Stimulated activated naive B cell treated with anti-CD40 and anti-IgM and Interleukin-4, amounts not matched to agents 10 μg/mL and 1 μg/mL and 100 μg/mL, for 72 hours (primary cell): ENCODE results near the gene CDC14A.

Experiments used
- ATAC-seq, 2 donors: fragments of 150-1000 bp; cut with Tn5 transposase; replicated peaks; 2 replicates each; pipeline ENCODE4 v1.10.0; 2021; ENCODE audit warnings: moderate library complexity in 1 of 2
- DNase-seq: peaks from one replicate; pipeline ENCODE4 v3.0.0; 2021
- H3K27ac Mint-ChIP-seq: one replicate; pipeline ENCODE4 v1.8.0; 2022; ENCODE audit warnings: mild to moderate bottlenecking, mixed read lengths
- H3K27me3 Mint-ChIP-seq, 2 donors: one replicate each; pipeline ENCODE4 v1.8.0; 2022; ENCODE audit warnings: mixed read lengths in 2 of 2
- H3K36me3 Mint-ChIP-seq, 2 donors: one replicate each; pipeline ENCODE4 v1.8.0; 2022; ENCODE audit warnings: mixed read lengths in 2 of 2, mild to moderate bottlenecking in 1 of 2
- H3K4me1 Mint-ChIP-seq, 2 donors: one replicate each; pipeline ENCODE4 v1.8.0; 2022; ENCODE audit warnings: mixed read lengths in 2 of 2, mild to moderate bottlenecking in 1 of 2
- H3K4me3 Mint-ChIP-seq, 2 donors: one replicate each; pipeline ENCODE4 v1.8.0; 2022; ENCODE audit warnings: mild to moderate bottlenecking in 2 of 2, mixed read lengths in 2 of 2, moderate library complexity in 1 of 2
- H3K9me3 Mint-ChIP-seq, 2 donors: one replicate each; pipeline ENCODE4 v1.8.0; 2022; ENCODE audit warnings: mixed read lengths in 2 of 2, mild to moderate bottlenecking in 1 of 2

The CDC14A gene

DNA sequence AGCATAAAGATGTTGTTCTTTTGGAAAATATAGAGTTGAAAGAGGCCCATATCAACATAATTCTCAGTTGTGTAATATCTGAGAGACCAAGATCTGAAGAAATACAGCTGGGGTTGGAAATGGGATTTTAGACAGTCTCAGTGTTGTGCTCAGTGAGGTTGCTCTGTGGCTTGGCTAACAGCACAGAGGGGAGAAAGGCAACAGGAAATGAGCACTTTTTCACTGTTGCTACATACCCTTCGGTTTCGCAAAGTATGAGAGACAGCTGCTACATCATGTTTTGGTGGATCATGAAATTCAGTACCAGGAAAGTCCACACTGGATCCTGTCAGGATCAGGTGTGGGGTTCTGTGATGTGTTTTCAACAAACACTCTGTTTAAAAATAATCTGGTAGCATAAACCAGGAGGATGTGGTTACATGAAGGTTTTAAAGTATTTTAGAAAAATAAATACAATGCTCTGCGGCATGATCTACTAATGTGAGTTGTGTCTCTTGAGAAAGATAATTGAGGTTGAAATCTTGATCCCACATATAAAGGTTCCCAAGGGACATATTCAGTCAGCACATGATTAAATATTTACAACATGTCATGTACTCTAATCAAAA lies 178.7 kb downstream of the CDC14A start:
- H3K27ac Mint-ChIP-seq: no peak overlapping the region
- H3K4me1 Mint-ChIP-seq: peaks cover 10 to 11% of the 10 kb centered on the region in 2 donors
- DNase-seq: no peak
- H3K4me3 Mint-ChIP-seq: no peak overlapping the region
- H3K36me3 Mint-ChIP-seq: no peaks in the 10 kb centered on the region
- H3K9me3 Mint-ChIP-seq: peaks cover 0 to 2% of the 10 kb centered on the region in 2 donors
- peaks cover 22 to 36% of the 10 kb centered on the region in 2 donors for H3K27me3 Mint-ChIP-seq
- peak; percentile 27 to 48 for ATAC-seq

DNA sequence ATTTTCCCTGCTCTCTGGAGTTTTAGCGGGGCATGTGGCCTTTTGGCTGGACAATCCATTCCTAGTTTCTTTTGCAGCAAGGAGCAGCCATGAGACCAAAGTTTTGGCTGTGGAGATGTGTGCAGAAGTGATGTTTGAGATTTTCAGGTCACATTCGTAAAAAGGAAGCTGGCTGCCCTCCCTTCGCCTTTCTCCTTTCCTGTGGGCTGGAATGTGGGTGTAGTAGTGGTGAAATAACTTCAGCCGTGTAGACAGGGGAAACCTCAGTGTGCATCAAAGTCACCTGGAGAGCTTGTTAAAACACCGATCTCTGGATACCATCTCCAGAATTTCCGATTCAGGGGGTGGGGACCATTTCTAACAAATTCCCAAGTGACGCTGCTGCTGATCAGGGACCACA lies 180.3 kb downstream of the CDC14A start:
- Mint-ChIP-seq H3K36me3 (no peaks in the 10 kb centered on the region), H3K27me3 (peaks cover 31 to 49% of the 10 kb centered on the region in 2 donors), H3K4me1 (peaks cover 10 to 15% of the 10 kb centered on the region in 2 donors), H3K9me3 (no peaks in the 10 kb centered on the region), H3K4me3 (no peak overlapping the region), H3K27ac (no peak overlapping the region)
- ATAC-seq: no peak
- DNase-seq: no peak

DNA sequence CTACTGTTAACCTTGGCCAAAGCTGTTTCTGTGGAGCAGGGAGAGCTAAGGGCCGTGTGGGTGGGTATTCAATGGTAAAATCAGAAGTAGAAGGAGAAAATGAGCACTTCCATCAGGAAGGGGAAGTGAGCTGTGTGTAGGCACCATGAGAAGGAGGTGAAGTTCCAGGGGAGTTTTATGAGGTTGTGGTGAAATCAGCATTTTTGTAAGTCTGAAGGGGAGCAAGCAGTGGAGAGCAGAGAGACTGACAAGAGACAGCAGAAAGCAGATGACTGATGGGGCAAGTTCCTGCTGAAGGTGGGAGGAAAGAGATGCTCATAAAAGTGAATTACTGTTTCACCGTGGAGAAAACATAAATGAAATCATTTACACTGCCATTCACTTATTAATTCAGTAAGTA lies 183.0 kb downstream of the CDC14A start:
- Mint-ChIP-seq H3K4me1 (peaks cover 20 to 25% of the 10 kb centered on the region in 2 donors), H3K9me3 (no peaks in the 10 kb centered on the region), H3K27ac (no peak overlapping the region), H3K4me3 (no peak overlapping the region), H3K27me3 (peaks cover 41 to 71% of the 10 kb centered on the region in 2 donors), H3K36me3 (no peaks in the 10 kb centered on the region)
- DNase-seq (no peak), ATAC-seq (peak; percentile 44 to 62)

DNA sequence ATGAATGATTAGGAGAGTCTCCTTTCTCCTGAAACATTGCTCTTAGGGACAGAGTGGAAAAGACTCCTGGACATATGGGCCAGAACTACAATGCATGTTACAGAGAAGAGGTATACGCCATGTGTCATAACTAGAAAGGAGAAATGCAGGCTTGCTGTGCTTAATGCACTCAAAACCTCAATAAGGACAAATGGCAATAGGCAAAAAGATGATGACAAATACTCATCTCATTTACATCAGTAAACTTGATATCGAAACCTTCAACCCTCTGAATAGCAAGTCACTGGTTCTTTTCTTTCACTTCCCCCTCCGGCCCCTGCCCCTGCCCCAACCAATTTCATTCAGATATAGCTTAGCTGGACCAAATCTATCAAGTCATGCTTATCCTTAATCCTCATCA lies 183.7 kb downstream of the CDC14A start:
- H3K36me3 Mint-ChIP-seq: no peaks in the 10 kb centered on the region
- peaks cover 44 to 75% of the 10 kb centered on the region in 2 donors for H3K27me3 Mint-ChIP-seq
- H3K27ac Mint-ChIP-seq: no peak overlapping the region
- ATAC-seq: peak; percentile 64 to 68
- H3K4me3 Mint-ChIP-seq: no peak overlapping the region
- H3K9me3 Mint-ChIP-seq: no peaks in the 10 kb centered on the region
- peaks cover 20 to 25% of the 10 kb centered on the region in 2 donors for H3K4me1 Mint-ChIP-seq
- no peak for DNase-seq

DNA sequence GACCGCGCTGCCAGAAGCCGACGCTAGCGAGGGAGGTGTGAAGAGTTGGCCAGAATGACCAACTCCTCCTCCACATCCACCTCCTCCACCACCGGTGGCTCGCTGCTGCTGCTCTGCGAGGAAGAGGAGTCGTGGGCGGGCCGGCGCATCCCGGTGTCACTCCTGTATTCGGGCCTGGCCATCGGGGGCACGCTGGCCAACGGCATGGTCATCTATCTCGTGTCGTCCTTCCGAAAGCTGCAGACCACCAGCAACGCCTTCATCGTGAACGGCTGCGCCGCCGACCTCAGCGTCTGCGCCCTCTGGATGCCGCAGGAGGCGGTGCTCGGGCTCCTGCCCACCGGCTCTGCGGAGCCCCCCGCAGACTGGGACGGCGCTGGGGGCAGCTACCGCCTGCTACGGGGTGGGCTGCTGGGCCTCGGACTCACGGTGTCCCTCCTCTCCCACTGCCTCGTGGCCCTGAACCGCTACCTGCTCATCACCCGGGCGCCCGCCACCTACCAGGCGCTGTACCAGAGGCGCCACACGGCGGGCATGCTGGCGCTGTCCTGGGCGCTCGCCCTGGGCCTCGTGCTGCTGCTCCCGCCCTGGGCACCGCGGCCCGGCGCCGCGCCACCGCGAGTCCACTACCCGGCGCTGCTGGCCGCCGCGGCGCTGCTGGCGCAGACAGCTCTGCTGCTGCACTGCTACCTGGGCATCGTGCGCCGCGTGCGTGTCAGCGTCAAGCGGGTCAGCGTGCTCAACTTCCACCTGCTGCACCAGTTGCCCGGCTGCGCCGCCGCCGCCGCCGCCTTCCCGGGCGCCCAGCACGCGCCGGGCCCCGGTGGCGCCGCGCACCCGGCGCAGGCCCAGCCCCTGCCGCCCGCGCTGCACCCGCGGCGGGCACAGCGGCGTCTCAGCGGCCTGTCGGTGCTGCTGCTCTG lies 186.9 kb downstream of the CDC14A start:
- no peaks in the 10 kb centered on the region for H3K36me3 Mint-ChIP-seq
- H3K4me1 Mint-ChIP-seq: peaks cover 18 to 25% of the 10 kb centered on the region in 2 donors
- H3K4me3 Mint-ChIP-seq: peak overlapping the region in 1 of 2 donors; percentile 80
- DNase-seq: no peak
- H3K9me3 Mint-ChIP-seq: no peaks in the 10 kb centered on the region
- H3K27me3 Mint-ChIP-seq: peaks cover 43 to 75% of the 10 kb centered on the region in 2 donors
- no peak overlapping the region for H3K27ac Mint-ChIP-seq
- peak; percentile 31 to 44 for ATAC-seq

DNA sequence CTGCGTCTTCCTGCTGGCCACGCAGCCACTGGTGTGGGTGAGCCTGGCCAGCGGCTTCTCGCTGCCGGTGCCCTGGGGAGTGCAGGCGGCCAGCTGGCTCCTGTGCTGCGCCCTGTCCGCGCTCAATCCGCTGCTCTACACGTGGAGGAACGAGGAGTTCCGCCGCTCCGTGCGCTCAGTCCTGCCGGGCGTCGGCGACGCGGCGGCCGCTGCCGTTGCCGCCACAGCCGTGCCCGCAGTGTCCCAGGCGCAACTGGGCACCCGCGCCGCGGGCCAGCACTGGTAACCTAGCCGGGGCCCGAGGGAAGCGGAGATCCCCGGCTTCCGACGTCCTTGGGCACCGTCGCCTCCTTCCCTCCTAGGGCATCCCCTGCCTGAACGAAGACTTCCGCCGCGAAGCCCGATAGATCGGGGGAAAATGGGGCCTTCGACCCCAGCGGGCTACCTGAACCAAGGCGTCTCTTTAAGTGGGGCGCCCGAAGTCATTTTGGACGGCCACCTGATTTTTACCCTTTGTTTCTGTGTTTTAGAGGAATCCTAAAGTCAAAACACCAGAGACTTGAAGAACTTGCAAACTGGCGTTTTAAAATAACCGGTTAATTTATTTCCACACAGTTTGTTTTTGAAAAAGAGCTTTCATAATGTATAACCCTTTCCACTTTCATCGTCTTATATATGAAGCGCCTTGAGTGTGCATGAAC lies 187.7 kb downstream of the CDC14A start:
- H3K27ac Mint-ChIP-seq: no peak overlapping the region
- H3K36me3 Mint-ChIP-seq: no peaks in the 10 kb centered on the region
- H3K4me3 Mint-ChIP-seq: peak overlapping the region; percentile 42 to 80
- H3K4me1 Mint-ChIP-seq: peaks cover 15 to 22% of the 10 kb centered on the region in 2 donors
- no peaks in the 10 kb centered on the region for H3K9me3 Mint-ChIP-seq
- H3K27me3 Mint-ChIP-seq: peaks cover 43 to 69% of the 10 kb centered on the region in 2 donors
- ATAC-seq (peak; percentile 10 to 26), DNase-seq (no peak)

DNA sequence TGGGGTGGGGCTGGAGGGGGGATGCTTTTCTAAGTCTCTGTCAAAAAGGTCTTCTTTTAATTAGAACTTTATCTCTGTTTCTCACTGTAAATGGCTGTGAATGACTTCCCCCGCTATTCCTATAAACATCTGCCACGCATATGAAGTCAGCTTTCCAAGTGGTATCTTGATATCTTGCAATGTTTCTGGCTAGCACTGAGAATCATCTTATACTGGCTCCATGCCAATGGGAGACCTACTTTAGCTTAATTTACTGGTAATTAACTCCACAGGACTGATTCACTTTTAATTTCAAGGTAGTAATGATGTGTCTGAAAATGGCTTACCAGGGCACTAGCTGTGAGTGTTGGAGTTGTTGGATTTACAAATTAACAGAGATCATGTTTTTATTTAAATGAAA lies 190.0 kb downstream of the CDC14A start:
- peaks cover 33 to 62% of the 10 kb centered on the region in 2 donors for H3K27me3 Mint-ChIP-seq
- H3K4me3 Mint-ChIP-seq: no peak overlapping the region
- no peaks in the 10 kb centered on the region for H3K36me3 Mint-ChIP-seq
- H3K4me1 Mint-ChIP-seq: peaks cover 5 to 16% of the 10 kb centered on the region in 2 donors
- ATAC-seq (no peak), DNase-seq (no peak)
- no peak overlapping the region for H3K27ac Mint-ChIP-seq
- H3K9me3 Mint-ChIP-seq: no peaks in the 10 kb centered on the region

DNA sequence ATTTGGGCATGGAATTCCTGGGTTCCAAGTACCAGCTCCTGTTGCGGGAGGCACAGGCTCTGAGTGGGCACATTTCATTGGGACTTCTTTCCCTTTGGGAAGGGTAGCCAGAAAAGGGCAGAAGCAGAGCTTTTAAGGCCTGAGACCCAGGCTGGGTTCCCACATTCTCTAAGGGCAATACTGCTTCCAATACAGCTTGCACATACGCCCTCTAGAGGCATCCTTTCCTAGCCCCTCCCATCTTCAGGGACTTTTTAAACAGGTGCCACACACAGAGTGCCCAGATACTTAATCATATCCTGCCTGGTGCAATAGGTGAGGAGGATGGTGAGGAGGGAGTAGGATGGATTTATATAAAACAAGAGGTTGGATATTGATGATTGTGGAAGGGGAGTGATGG lies 191.3 kb downstream of the CDC14A start:
- Mint-ChIP-seq H3K4me1 (peaks cover 3 to 10% of the 10 kb centered on the region in 2 donors), H3K27me3 (peaks cover 23 to 49% of the 10 kb centered on the region in 2 donors), H3K27ac (no peak overlapping the region), H3K36me3 (no peaks in the 10 kb centered on the region), H3K9me3 (no peaks in the 10 kb centered on the region), H3K4me3 (no peak overlapping the region)
- ATAC-seq (peak; percentile 47 to 55), DNase-seq (no peak)

DNA sequence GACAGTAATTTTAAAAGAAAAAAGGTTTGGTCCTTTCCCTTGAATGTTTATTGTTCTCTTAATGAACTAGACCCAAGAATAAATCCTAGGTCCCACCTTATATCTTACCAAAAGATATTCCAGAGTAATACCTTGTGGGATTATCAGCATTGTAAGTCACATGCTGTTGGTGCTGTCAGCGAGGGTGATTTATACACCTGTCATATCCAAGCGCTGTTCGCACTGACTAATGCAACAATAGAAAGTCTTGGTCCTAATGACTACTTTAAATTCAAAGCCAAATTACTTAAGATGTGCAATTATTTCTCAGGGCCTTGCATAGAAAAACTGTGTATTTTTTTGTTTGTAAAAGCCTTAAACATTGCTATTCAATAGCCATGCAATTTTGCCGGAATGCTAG lies 192.5 kb downstream of the CDC14A start:
- Mint-ChIP-seq H3K27me3 (peaks cover 26 to 49% of the 10 kb centered on the region in 2 donors), H3K36me3 (no peaks in the 10 kb centered on the region), H3K4me3 (no peak overlapping the region), H3K27ac (no peak overlapping the region), H3K4me1 (peaks cover 0 to 6% of the 10 kb centered on the region in 2 donors), H3K9me3 (no peaks in the 10 kb centered on the region)
- DNase-seq (no peak), ATAC-seq (no peak)

DNA sequence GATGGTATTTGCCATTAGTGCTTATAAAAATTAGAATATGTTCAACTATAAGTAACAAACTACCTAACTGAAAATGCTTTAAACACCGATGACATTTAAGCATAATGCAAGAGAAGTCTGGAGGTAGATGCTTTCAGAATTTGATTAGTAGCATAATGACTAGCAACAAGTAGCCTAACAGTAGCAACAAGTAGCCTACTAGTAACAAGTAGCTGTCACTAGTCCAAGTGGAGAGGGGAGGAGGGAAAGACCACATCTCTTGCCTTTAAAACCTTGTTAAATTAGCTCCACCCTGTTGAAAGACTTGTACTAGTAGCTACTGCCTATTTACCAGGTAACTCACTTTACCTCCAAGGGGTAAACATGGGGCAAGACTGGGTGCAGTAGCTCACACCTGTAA lies 193.5 kb downstream of the CDC14A start:
- Mint-ChIP-seq H3K4me1 (no peaks in the 10 kb centered on the region), H3K36me3 (no peaks in the 10 kb centered on the region), H3K4me3 (no peak overlapping the region), H3K27ac (no peak overlapping the region), H3K27me3 (peaks cover 21 to 50% of the 10 kb centered on the region in 2 donors), H3K9me3 (peaks cover 4% of the 10 kb centered on the region in 2 donors)
- DNase-seq: no peak
- no peak for ATAC-seq

DNA sequence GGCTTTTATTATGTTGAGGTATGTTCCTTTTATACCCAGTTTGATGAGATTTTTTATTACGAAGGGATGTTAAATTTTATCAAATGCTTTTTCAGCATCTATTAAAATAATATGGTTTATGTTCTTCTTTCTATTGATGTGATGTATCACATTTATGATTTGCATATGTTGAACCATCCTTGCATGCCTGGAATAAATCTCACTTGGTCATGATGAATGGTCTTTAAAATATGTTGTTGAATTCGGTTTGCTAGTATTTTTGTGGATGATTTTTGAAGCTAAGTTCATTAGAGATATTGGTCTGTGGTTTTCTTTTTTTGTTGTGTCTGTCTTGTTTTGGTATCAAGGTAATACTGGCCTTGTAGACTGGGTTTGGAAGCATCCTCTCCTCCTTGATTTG lies 199.7 kb downstream of the CDC14A start:
- Mint-ChIP-seq H3K27ac (no peak overlapping the region), H3K4me1 (no peaks in the 10 kb centered on the region), H3K36me3 (peaks cover 6 to 11% of the 10 kb centered on the region in 2 donors), H3K9me3 (peaks cover 24 to 35% of the 10 kb centered on the region in 2 donors), H3K4me3 (no peak overlapping the region), H3K27me3 (peaks cover 16 to 23% of the 10 kb centered on the region in 2 donors)
- no peak for ATAC-seq
- DNase-seq: no peak

DNA sequence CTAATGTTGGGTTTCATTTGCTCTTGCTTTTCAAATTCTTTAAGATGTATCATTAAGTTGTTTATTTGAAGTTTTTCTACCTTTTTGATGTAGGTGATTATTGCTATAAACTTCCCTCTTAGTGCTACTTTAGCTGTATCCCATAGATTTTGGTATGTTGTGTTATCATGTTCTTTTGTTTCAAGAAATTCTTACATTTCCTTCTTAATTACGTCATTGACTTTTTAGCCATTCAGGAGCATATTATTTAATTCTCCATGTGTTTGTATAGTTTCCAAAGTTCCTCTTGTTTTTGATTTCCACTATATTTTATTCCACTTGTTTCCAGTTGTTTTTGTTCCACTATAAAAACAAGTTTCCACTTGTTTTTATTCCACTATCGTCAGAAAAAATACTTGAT lies 200.6 kb downstream of the CDC14A start:
- Mint-ChIP-seq H3K27ac (no peak overlapping the region), H3K36me3 (peaks cover 6 to 11% of the 10 kb centered on the region in 2 donors), H3K9me3 (peaks cover 30 to 36% of the 10 kb centered on the region in 2 donors), H3K27me3 (peaks cover 16 to 23% of the 10 kb centered on the region in 2 donors), H3K4me3 (no peak overlapping the region), H3K4me1 (no peaks in the 10 kb centered on the region)
- DNase-seq: no peak
- ATAC-seq: no peak

DNA sequence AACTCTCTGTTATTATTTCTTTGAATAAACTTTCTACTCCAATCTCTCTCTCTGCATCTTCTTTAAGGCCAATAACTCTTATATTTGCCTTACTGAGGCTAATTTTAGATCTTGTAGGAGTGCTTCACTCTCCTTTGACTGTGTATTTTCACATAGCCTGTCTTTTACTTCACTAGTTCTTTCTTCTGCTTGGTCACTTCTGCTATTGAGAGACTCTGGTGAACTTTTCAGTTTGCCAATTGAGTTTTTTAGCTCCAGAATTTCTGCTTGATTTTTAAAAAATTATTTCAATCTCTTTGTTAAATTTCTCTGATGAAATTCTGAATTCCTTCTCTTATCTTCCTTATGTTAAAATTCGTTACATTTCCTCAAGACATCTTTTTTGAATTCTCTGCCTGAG lies 203.9 kb downstream of the CDC14A start:
- no peaks in the 10 kb centered on the region for H3K4me1 Mint-ChIP-seq
- no peak overlapping the region for H3K4me3 Mint-ChIP-seq
- H3K27ac Mint-ChIP-seq: no peak overlapping the region
- H3K27me3 Mint-ChIP-seq: peaks cover 11 to 13% of the 10 kb centered on the region in 2 donors
- DNase-seq (no peak), ATAC-seq (no peak)
- peaks cover 6 to 11% of the 10 kb centered on the region in 2 donors for H3K36me3 Mint-ChIP-seq
- H3K9me3 Mint-ChIP-seq: peaks cover 29 to 33% of the 10 kb centered on the region in 2 donors

DNA sequence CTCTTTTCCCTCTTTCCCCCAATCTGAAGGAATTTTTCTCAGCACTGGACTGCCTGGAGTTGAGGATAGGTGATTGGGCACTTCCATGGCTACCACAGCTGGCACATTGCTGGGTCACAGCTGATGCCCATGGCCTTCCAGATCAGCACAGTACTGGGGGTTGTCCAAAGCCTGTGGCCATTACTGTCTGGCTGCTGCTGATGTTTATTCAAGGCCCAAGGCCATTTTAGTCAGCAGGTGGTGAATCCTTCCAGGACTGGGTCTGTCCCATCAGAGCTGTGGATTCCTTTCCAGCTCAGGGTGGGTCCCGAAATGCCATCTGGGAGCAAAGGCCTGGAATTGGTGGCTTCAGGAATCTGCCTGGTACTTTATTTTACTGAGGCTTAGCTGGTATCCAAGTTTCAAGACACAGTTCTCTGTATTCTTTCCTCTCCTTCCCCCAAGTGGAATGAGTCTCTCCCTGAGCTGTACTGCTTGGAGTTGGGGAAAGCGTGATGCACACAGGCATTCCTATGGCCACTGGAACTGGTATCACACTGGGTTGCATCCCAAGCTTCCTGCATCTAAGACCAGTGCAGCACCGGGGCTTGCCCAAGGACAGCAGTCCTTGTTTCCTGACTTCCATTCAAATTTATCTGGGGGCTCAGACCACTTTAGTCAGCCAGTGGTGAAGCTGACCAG lies 204.8 kb downstream of the CDC14A start:
- H3K4me3 Mint-ChIP-seq: no peak overlapping the region
- H3K36me3 Mint-ChIP-seq: peaks cover 5 to 10% of the 10 kb centered on the region in 2 donors
- no peak for ATAC-seq
- no peaks in the 10 kb centered on the region for H3K4me1 Mint-ChIP-seq
- peaks cover 27 to 31% of the 10 kb centered on the region in 2 donors for H3K9me3 Mint-ChIP-seq
- peaks cover 11 to 13% of the 10 kb centered on the region in 2 donors for H3K27me3 Mint-ChIP-seq
- no peak for DNase-seq
- no peak overlapping the region for H3K27ac Mint-ChIP-seq
